ENCODE data around the gene TPCN1. TPM values are rescaled to one million over a fixed set of nuclear protein-coding genes. Genes with fewer than 3 reads are reported as not detected.

Gene TPCN1
- total and polyA plus RNA-seq, 2 of the 8 experiments (the other 6 are each of a cell fraction or from before 2014, with no cell fraction given): 14.9 to 21.4 TPM

GRCh38 chr12:113341535-113341934, 120.3 kb downstream of the TPCN1 start (continued):
- TF ChIP-seq, protein P1, sequence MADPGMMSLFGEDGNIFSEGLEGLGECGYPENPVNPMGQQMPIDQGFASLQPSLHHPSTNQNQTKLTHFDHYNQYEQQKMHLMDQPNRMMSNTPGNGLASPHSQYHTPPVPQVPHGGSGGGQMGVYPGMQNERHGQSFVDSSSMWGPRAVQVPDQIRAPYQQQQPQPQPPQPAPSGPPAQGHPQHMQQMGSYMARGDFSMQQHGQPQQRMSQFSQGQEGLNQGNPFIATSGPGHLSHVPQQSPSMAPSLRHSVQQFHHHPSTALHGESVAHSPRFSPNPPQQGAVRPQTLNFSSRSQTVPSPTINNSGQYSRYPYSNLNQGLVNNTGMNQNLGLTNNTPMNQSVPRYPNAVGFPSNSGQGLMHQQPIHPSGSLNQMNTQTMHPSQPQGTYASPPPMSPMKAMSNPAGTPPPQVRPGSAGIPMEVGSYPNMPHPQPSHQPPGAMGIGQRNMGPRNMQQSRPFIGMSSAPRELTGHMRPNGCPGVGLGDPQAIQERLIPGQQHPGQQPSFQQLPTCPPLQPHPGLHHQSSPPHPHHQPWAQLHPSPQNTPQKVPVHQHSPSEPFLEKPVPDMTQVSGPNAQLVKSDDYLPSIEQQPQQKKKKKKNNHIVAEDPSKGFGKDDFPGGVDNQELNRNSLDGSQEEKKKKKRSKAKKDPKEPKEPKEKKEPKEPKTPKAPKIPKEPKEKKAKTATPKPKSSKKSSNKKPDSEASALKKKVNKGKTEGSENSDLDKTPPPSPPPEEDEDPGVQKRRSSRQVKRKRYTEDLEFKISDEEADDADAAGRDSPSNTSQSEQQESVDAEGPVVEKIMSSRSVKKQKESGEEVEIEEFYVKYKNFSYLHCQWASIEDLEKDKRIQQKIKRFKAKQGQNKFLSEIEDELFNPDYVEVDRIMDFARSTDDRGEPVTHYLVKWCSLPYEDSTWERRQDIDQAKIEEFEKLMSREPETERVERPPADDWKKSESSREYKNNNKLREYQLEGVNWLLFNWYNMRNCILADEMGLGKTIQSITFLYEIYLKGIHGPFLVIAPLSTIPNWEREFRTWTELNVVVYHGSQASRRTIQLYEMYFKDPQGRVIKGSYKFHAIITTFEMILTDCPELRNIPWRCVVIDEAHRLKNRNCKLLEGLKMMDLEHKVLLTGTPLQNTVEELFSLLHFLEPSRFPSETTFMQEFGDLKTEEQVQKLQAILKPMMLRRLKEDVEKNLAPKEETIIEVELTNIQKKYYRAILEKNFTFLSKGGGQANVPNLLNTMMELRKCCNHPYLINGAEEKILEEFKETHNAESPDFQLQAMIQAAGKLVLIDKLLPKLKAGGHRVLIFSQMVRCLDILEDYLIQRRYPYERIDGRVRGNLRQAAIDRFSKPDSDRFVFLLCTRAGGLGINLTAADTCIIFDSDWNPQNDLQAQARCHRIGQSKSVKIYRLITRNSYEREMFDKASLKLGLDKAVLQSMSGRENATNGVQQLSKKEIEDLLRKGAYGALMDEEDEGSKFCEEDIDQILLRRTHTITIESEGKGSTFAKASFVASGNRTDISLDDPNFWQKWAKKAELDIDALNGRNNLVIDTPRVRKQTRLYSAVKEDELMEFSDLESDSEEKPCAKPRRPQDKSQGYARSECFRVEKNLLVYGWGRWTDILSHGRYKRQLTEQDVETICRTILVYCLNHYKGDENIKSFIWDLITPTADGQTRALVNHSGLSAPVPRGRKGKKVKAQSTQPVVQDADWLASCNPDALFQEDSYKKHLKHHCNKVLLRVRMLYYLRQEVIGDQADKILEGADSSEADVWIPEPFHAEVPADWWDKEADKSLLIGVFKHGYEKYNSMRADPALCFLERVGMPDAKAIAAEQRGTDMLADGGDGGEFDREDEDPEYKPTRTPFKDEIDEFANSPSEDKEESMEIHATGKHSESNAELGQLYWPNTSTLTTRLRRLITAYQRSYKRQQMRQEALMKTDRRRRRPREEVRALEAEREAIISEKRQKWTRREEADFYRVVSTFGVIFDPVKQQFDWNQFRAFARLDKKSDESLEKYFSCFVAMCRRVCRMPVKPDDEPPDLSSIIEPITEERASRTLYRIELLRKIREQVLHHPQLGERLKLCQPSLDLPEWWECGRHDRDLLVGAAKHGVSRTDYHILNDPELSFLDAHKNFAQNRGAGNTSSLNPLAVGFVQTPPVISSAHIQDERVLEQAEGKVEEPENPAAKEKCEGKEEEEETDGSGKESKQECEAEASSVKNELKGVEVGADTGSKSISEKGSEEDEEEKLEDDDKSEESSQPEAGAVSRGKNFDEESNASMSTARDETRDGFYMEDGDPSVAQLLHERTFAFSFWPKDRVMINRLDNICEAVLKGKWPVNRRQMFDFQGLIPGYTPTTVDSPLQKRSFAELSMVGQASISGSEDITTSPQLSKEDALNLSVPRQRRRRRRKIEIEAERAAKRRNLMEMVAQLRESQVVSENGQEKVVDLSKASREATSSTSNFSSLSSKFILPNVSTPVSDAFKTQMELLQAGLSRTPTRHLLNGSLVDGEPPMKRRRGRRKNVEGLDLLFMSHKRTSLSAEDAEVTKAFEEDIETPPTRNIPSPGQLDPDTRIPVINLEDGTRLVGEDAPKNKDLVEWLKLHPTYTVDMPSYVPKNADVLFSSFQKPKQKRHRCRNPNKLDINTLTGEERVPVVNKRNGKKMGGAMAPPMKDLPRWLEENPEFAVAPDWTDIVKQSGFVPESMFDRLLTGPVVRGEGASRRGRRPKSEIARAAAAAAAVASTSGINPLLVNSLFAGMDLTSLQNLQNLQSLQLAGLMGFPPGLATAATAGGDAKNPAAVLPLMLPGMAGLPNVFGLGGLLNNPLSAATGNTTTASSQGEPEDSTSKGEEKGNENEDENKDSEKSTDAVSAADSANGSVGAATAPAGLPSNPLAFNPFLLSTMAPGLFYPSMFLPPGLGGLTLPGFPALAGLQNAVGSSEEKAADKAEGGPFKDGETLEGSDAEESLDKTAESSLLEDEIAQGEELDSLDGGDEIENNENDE (IDR thresholded peaks at IDR 0.05; ENCODE audit: insufficient replicate concordance, low read length): no peak
- TF ChIP-seq ZNF274 (IDR thresholded peaks at IDR 0.05; ENCODE audit: borderline replicate concordance, extremely low read depth, low read length): no peak
- TF ChIP-seq TAF7 (optimal IDR thresholded peaks at IDR 0.05; ENCODE audit: borderline replicate concordance, low read depth, low read length): no peak
- TF ChIP-seq, protein P2, sequence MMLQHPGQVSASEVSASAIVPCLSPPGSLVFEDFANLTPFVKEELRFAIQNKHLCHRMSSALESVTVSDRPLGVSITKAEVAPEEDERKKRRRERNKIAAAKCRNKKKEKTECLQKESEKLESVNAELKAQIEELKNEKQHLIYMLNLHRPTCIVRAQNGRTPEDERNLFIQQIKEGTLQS (IDR thresholded peaks at IDR 0.05; ENCODE audit: insufficient read depth, low read depth, low read length): no peak
- no peak for TF ChIP-seq HDAC2 (IDR thresholded peaks at IDR 0.05; ENCODE audit: borderline replicate concordance in 1 of 2, low read depth in 2 of 2, low read length in 2 of 2)
- TF ChIP-seq TCF12 (IDR thresholded peaks at IDR 0.05; ENCODE audit: low read depth, low read length): no peak
- TF ChIP-seq POLR2A (IDR thresholded peaks at IDR 0.05; ENCODE audit: control extremely low read depth in 1 of 2, low read depth in 2 of 2, low read length in 2 of 2): no peak
- TF ChIP-seq TAF1 (IDR thresholded peaks at IDR 0.05; ENCODE audit: low read depth, low read length): no peak
- TF ChIP-seq NANOG (IDR thresholded peaks at IDR 0.05; ENCODE audit: insufficient read depth, low read depth, low read length, poor library complexity, severe bottlenecking): no peak
- no peak for TF ChIP-seq RBBP5 (IDR thresholded peaks at IDR 0.05; ENCODE audit: borderline replicate concordance, low read depth, low read length)
- TF ChIP-seq TEAD4 (IDR thresholded peaks at IDR 0.05; ENCODE audit: low read depth, low read length): no peak

Measured in H1 (cell line).